Endothelial cell of umbilical vein (primary cell): Measurements from ENCODE around the gene MAEA. TPM values are rescaled to one million over a fixed set of nuclear protein-coding genes. Genes with fewer than 3 reads are reported as not detected.

Source experiments
- BruUV-seq: library from RNA; stranded (reverse); fragments of 400-500 nt; replicated peaks from 2 replicates; lab custom pipeline; 2021; lab: Mats Ljungman, UMichigan
- CTCF ChIA-PET: fragments of 300-600, 350-600 bp; sonication (Branson Sonifier 250); formaldehyde crosslinking; loops from one replicate; lab custom pipeline; 2021; ENCODE audit warnings: antibody characterized with exemption, inconsistent platforms; lab: Charles Lee
- POLR2A ChIA-PET: fragments of 300-600, 350-600 bp; sonication (Branson Sonifier 250); formaldehyde crosslinking; loops from one replicate; lab custom pipeline; 2021; ENCODE audit warnings: antibody characterized with exemption, inconsistent platforms; lab: Charles Lee
- DNase-seq: peaks from one replicate; pipeline ENCODE4 v3.0.0-alpha.2; 2011; ENCODE audit warnings: low read depth, low spot score
- FAIRE-seq: peaks from 2 replicates; lab custom pipeline; 2011; peaks lifted over from hg19 to GRCh38; lab: Jason Lieb, UNC
- H2AFZ ChIP-seq: 2 replicates; pipeline ENCODE4 v1.6.0; 2012; ENCODE audit warnings: low read depth, low read length, control low read depth, inconsistent platforms
- H3K27ac ChIP-seq: 2 replicates; pipeline ENCODE4 v1.5.1; 2011; ENCODE audit warnings: low read depth, mild to moderate bottlenecking, control low read depth, low read length, moderate library complexity; ENCODE audit not compliant: insufficient read depth
- H3K27me3 ChIP-seq, 2 experiments: 2 replicates each; pipeline versions ENCODE4 v1.6.0 to v1.6.1; 2011; ENCODE audit warnings: low read length in 2 of 2, mixed read lengths in 1 of 2; ENCODE audit not compliant: control insufficient read depth in 2 of 2, insufficient read depth in 2 of 2
- H3K36me3 ChIP-seq, 2 experiments: 2 replicates in 1 of 2; 3 replicates in 1 of 2; pipeline ENCODE4 v1.5.1; 2011; ENCODE audit warnings: low read length in 2 of 2, mild to moderate bottlenecking in 1 of 2, moderate library complexity in 1 of 2; ENCODE audit not compliant: control insufficient read depth in 2 of 2, insufficient read depth in 2 of 2; ENCODE audit errors: extremely low read depth in 1 of 2
- H3K4me1 ChIP-seq: 3 replicates; pipeline ENCODE4 v1.5.1; 2011; ENCODE audit warnings: mild to moderate bottlenecking, low read length; ENCODE audit not compliant: control insufficient read depth, insufficient read depth; ENCODE audit errors: extremely low read depth
- H3K4me2 ChIP-seq: 2 replicates; pipeline ENCODE4 v1.6.1; 2011; ENCODE audit warnings: low read length, control low read depth, mixed read lengths; ENCODE audit not compliant: insufficient read depth
- H3K4me3 ChIP-seq, 3 experiments: fragments of 200-600 bp in 1 of 3; sonication (generic), shearing (Covaris generic) in 1 of 3; replicated peaks in 1 of 3; 2 replicates each; pipeline ENCODE4 v1.5.1; 2011 to 2016; ENCODE audit warnings: control low read depth in 3 of 3, low read length in 3 of 3, mild to moderate bottlenecking in 2 of 3, inconsistent platforms in 1 of 3, low read depth in 1 of 3, moderate library complexity in 1 of 3; ENCODE audit not compliant: insufficient read depth in 1 of 3
- H3K79me2 ChIP-seq: 2 replicates; pipeline ENCODE4 v1.6.0; 2012; ENCODE audit warnings: low read length, inconsistent platforms; ENCODE audit not compliant: control insufficient read depth, insufficient read depth
- H3K9ac ChIP-seq: replicated peaks from 2 replicates; pipeline ENCODE3; 2011; ENCODE audit warnings: low read length, control low read depth; ENCODE audit not compliant: insufficient read depth; ENCODE audit errors: extremely low read depth
- H3K9me1 ChIP-seq: replicated peaks from 3 replicates; pipeline ENCODE4 v1.6.0; 2011; ENCODE audit warnings: mild to moderate bottlenecking, low read length; ENCODE audit not compliant: control insufficient read depth, insufficient read depth; ENCODE audit errors: extremely low read depth
- H3K9me3 ChIP-seq: replicated peaks from 2 replicates; pipeline ENCODE4 v1.5.1; 2012; ENCODE audit warnings: low read length, inconsistent platforms; ENCODE audit not compliant: control insufficient read depth, insufficient read depth
- H4K20me1 ChIP-seq: replicated peaks from 2 replicates; pipeline ENCODE3; 2011; ENCODE audit warnings: mild to moderate bottlenecking, low read length; ENCODE audit not compliant: control insufficient read depth, insufficient read depth; ENCODE audit errors: extremely low read depth
- EZH2 ChIP-seq: IDR thresholded peaks from 2 replicates; pipeline ENCODE4 v1.6.1; 2012; ENCODE audit warnings: borderline replicate concordance, low read depth, mild to moderate bottlenecking, moderate library complexity, low read length, inconsistent platforms; ENCODE audit not compliant: severe bottlenecking
- FOS ChIP-seq: IDR thresholded peaks from 2 replicates; pipeline ENCODE4 v1.6.1; 2011; ENCODE audit warnings: mild to moderate bottlenecking, low read length, moderate library complexity, borderline replicate concordance; ENCODE audit not compliant: insufficient read depth
- GATA2 ChIP-seq: IDR thresholded peaks from 2 replicates; pipeline ENCODE4 v1.7.0; 2011; ENCODE audit warnings: low read depth, mild to moderate bottlenecking, moderate library complexity, mixed read lengths, low read length; ENCODE audit not compliant: insufficient read length, insufficient read depth
- JUN ChIP-seq: IDR thresholded peaks from 2 replicates; pipeline ENCODE4 v1.6.1; 2011; ENCODE audit warnings: borderline replicate concordance, low read depth; ENCODE audit not compliant: insufficient read length, insufficient read depth
- MYC ChIP-seq: IDR thresholded peaks from one replicate; pipeline ENCODE4 v1.6.1; 2011; ENCODE audit warnings: mild to moderate bottlenecking, low read depth, low read length
- POLR2A ChIP-seq: IDR thresholded peaks from 2 replicates; pipeline ENCODE4 v1.6.1; 2012; ENCODE audit warnings: low read depth, mild to moderate bottlenecking, control low read depth, low read length
- POLR2AphosphoS5 ChIP-seq: IDR thresholded peaks from 2 replicates; pipeline ENCODE4 v1.6.1; 2012; ENCODE audit warnings: low read depth, mild to moderate bottlenecking, control low read depth, low read length, moderate library complexity; ENCODE audit not compliant: insufficient read depth
- dilution Hi-C: fragments of 300-500 bp; cut with MboI; formaldehyde crosslinking; loops from one replicate; pipeline ENCODE4 v1.15.0; 2019; ENCODE audit warnings: low sequenced_read_pairs; ENCODE audit not compliant: extremely low pct_ligation_motif_present
- intact Hi-C: fragments of 100-400 bp; cut with micrococcal nuclease; formaldehyde crosslinking; loops from one replicate; pipeline ENCODE4 v1.10.0; 2022
- polyA plus RNA-seq, 4 experiments: library from polyadenylated mRNA; depleted of rRNA in 3 of 4; stranded (reverse) in 3 of 4; unstranded in 1 of 4; fragments of >200 nt; gene quantifications; 2 replicates each; pipeline versions ENCODE4 v1.2.1 to v1.2.3, GENCODE V29; 2011 to 2012; ENCODE audit warnings: missing spikeins in 1 of 4
- total RNA-seq: library from RNA; stranded (reverse); gene quantifications from 2 replicates; pipeline ENCODE4 v1.2.3, GENCODE V29; 2021
- TF ChIP-seq, protein P1 (sequence below), 2 donors: IDR thresholded peaks; 1 replicate in 1 of 2; 2 replicates in 1 of 2; pipeline ENCODE4 v1.5.1; 2011; ENCODE audit warnings: low read length in 2 of 2, mild to moderate bottlenecking in 2 of 2, moderate library complexity in 2 of 2, control low read depth in 1 of 2, inconsistent platforms in 1 of 2, low read depth in 1 of 2; ENCODE audit not compliant: insufficient read depth in 1 of 2; ENCODE audit errors: extremely low read depth in 1 of 2
- TF ChIP-seq, protein P2 (sequence below): IDR thresholded peaks from 2 replicates; pipeline ENCODE4 v1.6.1; 2011; ENCODE audit not compliant: insufficient read depth, insufficient read length

MAEA gene
- total and polyA plus RNA-seq, 2 donors (not counting 3 experiments of a cell fraction or from before 2014, with no cell fraction given), result 66.0 to 108 TPM

DNA sequence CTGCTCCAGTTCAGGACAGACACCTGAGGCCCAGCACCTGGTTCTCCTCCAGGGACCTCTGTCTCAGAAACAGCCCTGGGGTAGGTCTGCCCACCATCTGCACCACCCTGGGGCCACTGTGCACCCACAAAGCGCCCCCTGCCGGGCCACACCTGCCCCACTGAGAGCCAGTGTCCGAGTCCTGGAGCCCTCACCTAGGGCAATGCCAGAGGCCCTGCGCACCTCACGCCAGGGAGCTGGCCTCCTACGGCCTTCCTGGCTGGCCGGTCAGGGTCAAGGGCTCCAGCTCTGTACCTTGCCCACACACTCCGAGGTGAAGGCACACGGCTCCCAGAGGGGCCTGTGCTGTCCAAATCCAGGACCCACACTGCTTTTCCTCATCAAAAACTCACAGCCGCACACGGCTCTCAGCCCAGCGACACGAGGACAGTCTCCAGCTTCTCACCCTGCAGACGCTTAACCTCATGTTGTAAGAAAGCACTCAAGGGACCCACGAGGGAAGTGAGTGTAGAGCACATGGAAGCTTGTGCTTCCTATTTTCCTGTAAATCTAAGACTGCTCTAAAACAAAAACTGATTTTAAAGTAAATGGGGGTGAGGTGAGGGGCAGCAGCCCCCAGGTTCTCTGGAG, 46.1 kb upstream of the MAEA start:
- no peak for FAIRE-seq
- Histone ChIP-seq H3K27ac (no peak overlapping the region), H2AFZ (no peak overlapping the region), H3K9me1 (no peaks in the 10 kb centered on the region), H3K4me3 (no peak overlapping the region), H3K9ac (no peak overlapping the region), H3K27me3 (no peaks in the 10 kb centered on the region), H3K79me2 (peaks cover 87% of the 10 kb centered on the region), H4K20me1 (no peaks in the 10 kb centered on the region), H3K4me2 (no peak overlapping the region), H3K9me3 (no peaks in the 10 kb centered on the region), H3K36me3 (peaks cover 3 to 17% of the 10 kb centered on the region in 2 experiments), H3K4me1 (peaks cover 14% of the 10 kb centered on the region)
- CTCF ChIA-PET, result interaction anchor here (1.2 kb wide), 1 partner anchor 10 kb away, joined by 5 read pairs; no protein-coding TSS in a partner anchor
- POLR2A ChIA-PET, result no interaction called here
- BruUV-seq, result no TSS peak
- intact Hi-C loops, result no loop called here
- TF ChIP-seq, protein P1, sequence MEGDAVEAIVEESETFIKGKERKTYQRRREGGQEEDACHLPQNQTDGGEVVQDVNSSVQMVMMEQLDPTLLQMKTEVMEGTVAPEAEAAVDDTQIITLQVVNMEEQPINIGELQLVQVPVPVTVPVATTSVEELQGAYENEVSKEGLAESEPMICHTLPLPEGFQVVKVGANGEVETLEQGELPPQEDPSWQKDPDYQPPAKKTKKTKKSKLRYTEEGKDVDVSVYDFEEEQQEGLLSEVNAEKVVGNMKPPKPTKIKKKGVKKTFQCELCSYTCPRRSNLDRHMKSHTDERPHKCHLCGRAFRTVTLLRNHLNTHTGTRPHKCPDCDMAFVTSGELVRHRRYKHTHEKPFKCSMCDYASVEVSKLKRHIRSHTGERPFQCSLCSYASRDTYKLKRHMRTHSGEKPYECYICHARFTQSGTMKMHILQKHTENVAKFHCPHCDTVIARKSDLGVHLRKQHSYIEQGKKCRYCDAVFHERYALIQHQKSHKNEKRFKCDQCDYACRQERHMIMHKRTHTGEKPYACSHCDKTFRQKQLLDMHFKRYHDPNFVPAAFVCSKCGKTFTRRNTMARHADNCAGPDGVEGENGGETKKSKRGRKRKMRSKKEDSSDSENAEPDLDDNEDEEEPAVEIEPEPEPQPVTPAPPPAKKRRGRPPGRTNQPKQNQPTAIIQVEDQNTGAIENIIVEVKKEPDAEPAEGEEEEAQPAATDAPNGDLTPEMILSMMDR (IDR thresholded peaks at IDR 0.05; ENCODE audit: extremely low read depth in 1 of 2, insufficient read depth in 1 of 2, low read depth in 1 of 2, low read length in 2 of 2), result no peak
- no peak for TF ChIP-seq POLR2A
- no peak for TF ChIP-seq FOS
- no peak for TF ChIP-seq JUN
- TF ChIP-seq GATA2, result no peak
- no peak for TF ChIP-seq POLR2AphosphoS5
- no peak for TF ChIP-seq EZH2
- no peak for TF ChIP-seq MYC
- TF ChIP-seq, protein P2, sequence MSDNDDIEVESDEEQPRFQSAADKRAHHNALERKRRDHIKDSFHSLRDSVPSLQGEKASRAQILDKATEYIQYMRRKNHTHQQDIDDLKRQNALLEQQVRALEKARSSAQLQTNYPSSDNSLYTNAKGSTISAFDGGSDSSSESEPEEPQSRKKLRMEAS, result no peak
- DNase-seq, result no peak
- dilution Hi-C loops, result no loop called here
